GM23338 (cell line): Measurements from ENCODE around the gene ZNF787. TPM values are rescaled to one million over a fixed set of nuclear protein-coding genes. Genes with fewer than 3 reads are reported as not detected.

Source experiments
- ATAC-seq: fragments of 200-7000 bp; cut with Tn5 transposase; 3 replicates; pipeline ENCODE4 v1.9.1; 2020
- DNase-seq: peaks from one replicate; pipeline ENCODE4 v3.0.0-alpha.2; 2015; ENCODE audit warnings: low spot score
- H2AFZ ChIP-seq: fragments of 200-600 bp; sonication (generic); 2 replicates; pipeline ENCODE4 v1.8.0; 2016; ENCODE audit warnings: antibody characterized with exemption, mild to moderate bottlenecking, moderate library complexity
- H3F3A ChIP-seq: fragments of 200-600 bp; sonication (generic); replicated peaks from 2 replicates; pipeline ENCODE4 v1.8.0; 2017; ENCODE audit warnings: antibody characterized with exemption, mixed run types, low read depth
- H3K27ac ChIP-seq: fragments of 200-600 bp; sonication (generic); 2 replicates; pipeline ENCODE4 v1.6.1; 2016; ENCODE audit warnings: low read depth
- H3K27me3 ChIP-seq: fragments of 200-600 bp; sonication (generic); 2 replicates; pipeline ENCODE4 v1.8.0; 2016; ENCODE audit warnings: mild to moderate bottlenecking, mixed run types, moderate library complexity; ENCODE audit not compliant: insufficient read depth
- H3K36me3 ChIP-seq: fragments of 200-600 bp; sonication (generic); 2 replicates; pipeline ENCODE4 v1.8.0; 2016; ENCODE audit warnings: mild to moderate bottlenecking; ENCODE audit not compliant: insufficient read depth
- H3K4me1 ChIP-seq: fragments of 200-600 bp; sonication (generic); 2 replicates; pipeline ENCODE4 v1.8.0; 2016; ENCODE audit warnings: mild to moderate bottlenecking, moderate library complexity; ENCODE audit not compliant: insufficient read depth
- H3K4me2 ChIP-seq: fragments of 200-600 bp; sonication (generic); 2 replicates; pipeline ENCODE4 v1.7.1; 2017; ENCODE audit warnings: mixed run types
- H3K4me3 ChIP-seq: fragments of 200-600 bp; sonication (generic); 2 replicates; pipeline ENCODE4 v1.6.1; 2016; ENCODE audit warnings: mixed run types
- H3K79me2 ChIP-seq: fragments of 200-600 bp; sonication (generic); replicated peaks from 2 replicates; pipeline ENCODE4 v1.8.0; 2017; ENCODE audit warnings: mild to moderate bottlenecking; ENCODE audit not compliant: insufficient read depth
- H3K9me2 ChIP-seq: fragments of 200-600 bp; sonication (generic); 2 replicates; pipeline ENCODE4 v1.8.0; 2017; ENCODE audit not compliant: insufficient read depth
- H4K20me1 ChIP-seq: fragments of 200-600 bp; sonication (generic); replicated peaks from 2 replicates; pipeline ENCODE4 v1.8.0; 2017; ENCODE audit warnings: mild to moderate bottlenecking; ENCODE audit not compliant: insufficient read depth
- H3K27ac Mint-ChIP-seq: 2 replicates; pipeline ENCODE4 v1.8.0; 2020; ENCODE audit warnings: inconsistent platforms, mild to moderate bottlenecking, moderate library complexity, mixed read lengths
- H3K27me3 Mint-ChIP-seq: 3 replicates; pipeline ENCODE4 v1.8.0; 2022; ENCODE audit warnings: low read depth, mild to moderate bottlenecking, moderate library complexity, mixed read lengths, inconsistent platforms; ENCODE audit not compliant: insufficient read depth, poor library complexity
- H3K36me3 Mint-ChIP-seq: 3 replicates; pipeline ENCODE4 v1.8.0; 2021; ENCODE audit warnings: low read depth, mild to moderate bottlenecking, inconsistent platforms, moderate library complexity, mixed read lengths
- H3K4me1 Mint-ChIP-seq: 3 replicates; pipeline ENCODE4 v1.8.0; 2020; ENCODE audit warnings: mild to moderate bottlenecking, inconsistent platforms, mixed read lengths
- H3K4me3 Mint-ChIP-seq: 3 replicates; pipeline ENCODE4 v1.8.0; 2021; ENCODE audit warnings: moderate library complexity, mild to moderate bottlenecking, inconsistent platforms, mixed read lengths
- H3K9me3 Mint-ChIP-seq: 3 replicates; pipeline ENCODE4 v1.8.0; 2020; ENCODE audit warnings: moderate library complexity, mild to moderate bottlenecking, inconsistent platforms, mixed read lengths
- CTCF ChIP-seq, 2 experiments: fragments of 200-600 bp in 1 of 2; sonication (generic) in 1 of 2; conservative IDR thresholded peaks; 2 replicates each; pipeline versions ENCODE4 v1.5.1 to v1.6.1; 2016 to 2017; ENCODE audit warnings: antibody characterized with exemption in 2 of 2, low read depth in 2 of 2, mild to moderate bottlenecking in 2 of 2, moderate library complexity in 1 of 2
- EZH2 ChIP-seq: fragments of 200-600 bp; sonication (generic); IDR thresholded peaks from one replicate; pipeline ENCODE4 v1.8.0; 2017; ENCODE audit warnings: antibody characterized with exemption, mild to moderate bottlenecking, low read depth; ENCODE audit not compliant: unreplicated experiment
- EZH2phosphoT487 ChIP-seq: fragments of 200-600 bp; sonication (generic); IDR thresholded peaks from one replicate; pipeline ENCODE4 v1.8.1; 2018; ENCODE audit warnings: antibody characterized with exemption; ENCODE audit not compliant: unreplicated experiment
- JUNB ChIP-seq: IDR thresholded peaks from one replicate; pipeline ENCODE4 v1.6.1; 2016; ENCODE audit warnings: antibody characterized with exemption; ENCODE audit not compliant: unreplicated experiment
- NANOG ChIP-seq: IDR thresholded peaks from 2 replicates; pipeline ENCODE4 v1.6.1; 2016; ENCODE audit warnings: antibody characterized with exemption, borderline replicate concordance
- POLR2AphosphoS5 ChIP-seq: IDR thresholded peaks from 2 replicates; pipeline ENCODE4 v1.6.1; 2016; ENCODE audit warnings: antibody characterized with exemption, low read depth
- REST ChIP-seq: IDR thresholded peaks from one replicate; pipeline ENCODE4 v1.6.1; 2018; ENCODE audit warnings: antibody characterized with exemption; ENCODE audit not compliant: unreplicated experiment
- STAT1 ChIP-seq: IDR thresholded peaks from one replicate; pipeline ENCODE4 v1.6.1; 2016; ENCODE audit warnings: antibody characterized with exemption; ENCODE audit not compliant: unreplicated experiment
- ZNF114 ChIP-seq: fragments of 250-450 bp; sonication (Bioruptor Pico); IDR thresholded peaks from 2 replicates; pipeline ENCODE4 v1.5.0; 2020; ENCODE audit warnings: mild to moderate bottlenecking, moderate library complexity
- ZNF331 ChIP-seq: fragments of 250-450 bp; sonication (Bioruptor Pico); IDR thresholded peaks from 2 replicates; pipeline ENCODE4 v1.5.0; 2020; ENCODE audit warnings: low read depth, mild to moderate bottlenecking, moderate library complexity
- polyA plus RNA-seq: library from polyadenylated mRNA; unstranded; fragments of >200 nt; fragmentation: Nextera tagmentation; extraction: Ambion mirVana; gene quantifications from 2 replicates; pipeline ENCODE4 v1.2.1, GENCODE V29; 2016
- total RNA-seq: library from RNA; depleted of rRNA; stranded (reverse); fragments of >200 nt; shearing (Covaris generic); gene quantifications from 2 replicates; pipeline ENCODE4 v1.2.3, GENCODE V29; 2014
- TF ChIP-seq, protein P1 (sequence below): IDR thresholded peaks from 2 replicates; pipeline ENCODE4 v1.6.1; 2016; ENCODE audit warnings: antibody characterized with exemption
- TF ChIP-seq, protein P2 (sequence below): fragments of 250-450 bp; sonication (Bioruptor Pico); IDR thresholded peaks from 2 replicates; pipeline ENCODE4 v1.5.0; 2020; ENCODE audit warnings: mild to moderate bottlenecking, moderate library complexity

Gene ZNF787
- total and polyA plus RNA-seq, 2 experiments from 2014 or later = 12.5 to 44.6 TPM

GRCh38 chr19:56139847-56140582 lies 18.9 kb upstream of the ZNF787 start:
- no peaks in the 10 kb centered on the region for H3K36me3 Mint-ChIP-seq
- H3K36me3 ChIP-seq = no peaks in the 10 kb centered on the region
- H3K4me1 ChIP-seq = peaks cover 29% of the 10 kb centered on the region
- peak overlapping the region; percentile 77 for H3K4me2 ChIP-seq
- no peaks in the 10 kb centered on the region for H3K27me3 ChIP-seq
- peaks cover 19% of the 10 kb centered on the region for H3F3A ChIP-seq
- no peaks in the 10 kb centered on the region; the same call in 1 of the 2 replicates for H4K20me1 ChIP-seq
- 0 out of 2 replicates have a peak overlapping the region, but pooled peaks have one; percentile 35 for H3K27ac ChIP-seq
- H3K27ac Mint-ChIP-seq = peak overlapping the region; percentile 97
- H3K9me2 ChIP-seq = no peaks in the 10 kb centered on the region
- H3K4me1 Mint-ChIP-seq = peaks cover 38% of the 10 kb centered on the region
- H2AFZ ChIP-seq = peak overlapping the region; percentile 69
- peak overlapping the region; percentile 78 for H3K4me3 Mint-ChIP-seq
- H3K27me3 Mint-ChIP-seq = peaks cover 17% of the 10 kb centered on the region
- TF ChIP-seq EZH2phosphoT487 = no peak
- no peak for TF ChIP-seq JUNB
- TF ChIP-seq ZNF331 = no peak
- no peak for TF ChIP-seq NANOG
- TF ChIP-seq, protein P1, sequence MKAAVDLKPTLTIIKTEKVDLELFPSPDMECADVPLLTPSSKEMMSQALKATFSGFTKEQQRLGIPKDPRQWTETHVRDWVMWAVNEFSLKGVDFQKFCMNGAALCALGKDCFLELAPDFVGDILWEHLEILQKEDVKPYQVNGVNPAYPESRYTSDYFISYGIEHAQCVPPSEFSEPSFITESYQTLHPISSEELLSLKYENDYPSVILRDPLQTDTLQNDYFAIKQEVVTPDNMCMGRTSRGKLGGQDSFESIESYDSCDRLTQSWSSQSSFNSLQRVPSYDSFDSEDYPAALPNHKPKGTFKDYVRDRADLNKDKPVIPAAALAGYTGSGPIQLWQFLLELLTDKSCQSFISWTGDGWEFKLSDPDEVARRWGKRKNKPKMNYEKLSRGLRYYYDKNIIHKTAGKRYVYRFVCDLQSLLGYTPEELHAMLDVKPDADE = no peak
- no peak for TF ChIP-seq REST
- TF ChIP-seq EZH2 = no peak
- TF ChIP-seq CTCF (conservative IDR thresholded peaks at IDR 0.05; ENCODE audit: low read depth in 2 of 2) = no peak
- no peak for TF ChIP-seq STAT1
- TF ChIP-seq, protein P2, sequence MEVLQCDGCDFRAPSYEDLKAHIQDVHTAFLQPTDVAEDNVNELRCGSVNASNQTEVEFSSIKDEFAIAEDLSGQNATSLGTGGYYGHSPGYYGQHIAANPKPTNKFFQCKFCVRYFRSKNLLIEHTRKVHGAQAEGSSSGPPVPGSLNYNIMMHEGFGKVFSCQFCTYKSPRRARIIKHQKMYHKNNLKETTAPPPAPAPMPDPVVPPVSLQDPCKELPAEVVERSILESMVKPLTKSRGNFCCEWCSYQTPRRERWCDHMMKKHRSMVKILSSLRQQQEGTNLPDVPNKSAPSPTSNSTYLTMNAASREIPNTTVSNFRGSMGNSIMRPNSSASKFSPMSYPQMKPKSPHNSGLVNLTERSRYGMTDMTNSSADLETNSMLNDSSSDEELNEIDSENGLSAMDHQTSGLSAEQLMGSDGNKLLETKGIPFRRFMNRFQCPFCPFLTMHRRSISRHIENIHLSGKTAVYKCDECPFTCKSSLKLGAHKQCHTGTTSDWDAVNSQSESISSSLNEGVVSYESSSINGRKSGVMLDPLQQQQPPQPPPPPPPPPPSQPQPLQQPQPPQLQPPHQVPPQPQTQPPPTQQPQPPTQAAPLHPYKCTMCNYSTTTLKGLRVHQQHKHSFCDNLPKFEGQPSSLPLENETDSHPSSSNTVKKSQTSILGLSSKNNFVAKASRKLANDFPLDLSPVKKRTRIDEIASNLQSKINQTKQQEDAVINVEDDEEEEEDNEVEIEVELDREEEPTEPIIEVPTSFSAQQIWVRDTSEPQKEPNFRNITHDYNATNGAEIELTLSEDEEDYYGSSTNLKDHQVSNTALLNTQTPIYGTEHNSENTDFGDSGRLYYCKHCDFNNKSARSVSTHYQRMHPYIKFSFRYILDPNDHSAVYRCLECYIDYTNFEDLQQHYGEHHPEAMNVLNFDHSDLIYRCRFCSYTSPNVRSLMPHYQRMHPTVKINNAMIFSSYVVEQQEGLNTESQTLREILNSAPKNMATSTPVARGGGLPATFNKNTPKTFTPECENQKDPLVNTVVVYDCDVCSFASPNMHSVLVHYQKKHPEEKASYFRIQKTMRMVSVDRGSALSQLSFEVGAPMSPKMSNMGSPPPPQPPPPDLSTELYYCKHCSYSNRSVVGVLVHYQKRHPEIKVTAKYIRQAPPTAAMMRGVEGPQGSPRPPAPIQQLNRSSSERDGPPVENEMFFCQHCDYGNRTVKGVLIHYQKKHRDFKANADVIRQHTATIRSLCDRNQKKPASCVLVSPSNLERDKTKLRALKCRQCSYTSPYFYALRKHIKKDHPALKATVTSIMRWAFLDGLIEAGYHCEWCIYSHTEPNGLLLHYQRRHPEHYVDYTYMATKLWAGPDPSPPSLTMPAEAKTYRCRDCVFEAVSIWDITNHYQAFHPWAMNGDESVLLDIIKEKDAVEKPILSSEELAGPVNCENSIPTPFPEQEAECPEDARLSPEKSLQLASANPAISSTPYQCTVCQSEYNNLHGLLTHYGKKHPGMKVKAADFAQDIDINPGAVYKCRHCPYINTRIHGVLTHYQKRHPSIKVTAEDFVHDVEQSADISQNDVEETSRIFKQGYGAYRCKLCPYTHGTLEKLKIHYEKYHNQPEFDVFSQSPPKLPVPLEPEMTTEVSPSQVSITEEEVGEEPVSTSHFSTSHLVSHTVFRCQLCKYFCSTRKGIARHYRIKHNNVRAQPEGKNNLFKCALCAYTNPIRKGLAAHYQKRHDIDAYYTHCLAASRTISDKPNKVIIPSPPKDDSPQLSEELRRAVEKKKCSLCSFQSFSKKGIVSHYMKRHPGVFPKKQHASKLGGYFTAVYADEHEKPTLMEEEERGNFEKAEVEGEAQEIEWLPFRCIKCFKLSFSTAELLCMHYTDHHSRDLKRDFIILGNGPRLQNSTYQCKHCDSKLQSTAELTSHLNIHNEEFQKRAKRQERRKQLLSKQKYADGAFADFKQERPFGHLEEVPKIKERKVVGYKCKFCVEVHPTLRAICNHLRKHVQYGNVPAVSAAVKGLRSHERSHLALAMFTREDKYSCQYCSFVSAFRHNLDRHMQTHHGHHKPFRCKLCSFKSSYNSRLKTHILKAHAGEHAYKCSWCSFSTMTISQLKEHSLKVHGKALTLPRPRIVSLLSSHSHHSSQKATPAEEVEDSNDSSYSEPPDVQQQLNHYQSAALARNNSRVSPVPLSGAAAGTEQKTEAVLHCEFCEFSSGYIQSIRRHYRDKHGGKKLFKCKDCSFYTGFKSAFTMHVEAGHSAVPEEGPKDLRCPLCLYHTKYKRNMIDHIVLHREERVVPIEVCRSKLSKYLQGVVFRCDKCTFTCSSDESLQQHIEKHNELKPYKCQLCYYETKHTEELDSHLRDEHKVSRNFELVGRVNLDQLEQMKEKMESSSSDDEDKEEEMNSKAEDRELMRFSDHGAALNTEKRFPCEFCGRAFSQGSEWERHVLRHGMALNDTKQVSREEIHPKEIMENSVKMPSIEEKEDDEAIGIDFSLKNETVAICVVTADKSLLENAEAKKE (CRISPR knock-in tag) = no peak
- TF ChIP-seq ZNF114 (CRISPR knock-in tag) = no peak
- no peak for TF ChIP-seq POLR2AphosphoS5
- peaks cover 32% of the 10 kb centered on the region for H3K79me2 ChIP-seq
- no peaks in the 10 kb centered on the region; the same call in 2 of the 3 replicates for H3K9me3 Mint-ChIP-seq
- H3K4me3 ChIP-seq = peak overlapping the region; percentile 57
- ATAC-seq (no peak), DNase-seq (no peak)
